Glutamatergic neuron (in vitro differentiated cells): ENCODE measurements around the gene CBX4. TPM values are rescaled to one million over a fixed set of nuclear protein-coding genes. Genes with fewer than 3 reads are reported as not detected.

Experiments
- DNase-seq: peaks from one replicate; pipeline ENCODE4 v3.0.0; 2022
- H3K27ac Mint-ChIP-seq: one replicate; pipeline ENCODE4 v1.8.0; 2020; ENCODE audit warnings: mild to moderate bottlenecking, mixed read lengths, inconsistent platforms; ENCODE audit not compliant: unreplicated experiment
- H3K27me3 Mint-ChIP-seq: one replicate; pipeline ENCODE4 v1.8.0; 2020; ENCODE audit warnings: mild to moderate bottlenecking, moderate library complexity, mixed read lengths, inconsistent platforms; ENCODE audit not compliant: unreplicated experiment
- H3K36me3 Mint-ChIP-seq: one replicate; pipeline ENCODE4 v1.8.0; 2020; ENCODE audit warnings: mild to moderate bottlenecking, mixed read lengths, inconsistent platforms; ENCODE audit not compliant: unreplicated experiment
- H3K4me1 Mint-ChIP-seq: one replicate; pipeline ENCODE4 v1.8.0; 2020; ENCODE audit warnings: mild to moderate bottlenecking, low read depth, mixed read lengths, inconsistent platforms; ENCODE audit not compliant: unreplicated experiment
- H3K4me3 Mint-ChIP-seq: one replicate; pipeline ENCODE4 v1.8.0; 2020; ENCODE audit warnings: mild to moderate bottlenecking, mixed read lengths, inconsistent platforms; ENCODE audit not compliant: unreplicated experiment
- H3K9me3 Mint-ChIP-seq: one replicate; pipeline ENCODE4 v1.8.0; 2020; ENCODE audit warnings: mild to moderate bottlenecking, moderate library complexity, mixed read lengths, inconsistent platforms; ENCODE audit not compliant: unreplicated experiment
- total RNA-seq: library from RNA; stranded (reverse); fragmentation: NEBNext Ultra II Directional; extraction: Animal tissue kit (Norgen Biotek cat#: 25700); gene quantifications from one replicate; pipeline ENCODE4 v1.2.1, GENCODE V29; 2021; ENCODE audit not compliant: unreplicated experiment
- TF ChIP-seq, protein P1 (sequence below): fragments of 200-600 bp; sonication (generic); IDR thresholded peaks from one replicate; pipeline ENCODE4 v1.5.0; 2021; ENCODE audit not compliant: partially characterized antibody, unreplicated experiment

CBX4 gene
- total RNA-seq, 1 donor from 2014 or later, result 19.3 TPM

DNA sequence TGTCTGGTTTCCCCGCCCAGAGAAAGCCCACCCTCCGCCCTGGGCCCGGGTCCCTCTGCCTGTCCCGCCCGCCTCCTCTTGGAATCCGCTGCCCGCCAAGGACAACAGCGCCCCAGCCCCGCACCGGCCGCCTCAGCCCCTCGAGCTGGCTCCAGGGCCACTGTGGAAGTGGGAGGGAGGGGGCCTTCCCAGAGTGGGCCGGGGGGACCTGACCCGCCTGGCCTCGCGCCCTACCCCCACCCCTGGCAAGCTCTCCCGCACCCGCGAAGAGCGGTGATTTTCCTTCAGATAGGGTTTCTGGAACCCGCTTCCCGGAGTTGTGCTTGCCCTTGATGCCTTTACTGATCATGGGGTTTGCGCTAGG lies 40.1 kb downstream of the CBX4 start:
- Mint-ChIP-seq H3K36me3 (no peaks in the 10 kb centered on the region), H3K4me3 (peak overlapping the region; percentile 85), H3K27ac (peak overlapping the region; percentile 2), H3K4me1 (peaks cover 17% of the 10 kb centered on the region), H3K9me3 (peaks cover 15% of the 10 kb centered on the region), H3K27me3 (peaks cover 35% of the 10 kb centered on the region)
- TF ChIP-seq, protein P1, sequence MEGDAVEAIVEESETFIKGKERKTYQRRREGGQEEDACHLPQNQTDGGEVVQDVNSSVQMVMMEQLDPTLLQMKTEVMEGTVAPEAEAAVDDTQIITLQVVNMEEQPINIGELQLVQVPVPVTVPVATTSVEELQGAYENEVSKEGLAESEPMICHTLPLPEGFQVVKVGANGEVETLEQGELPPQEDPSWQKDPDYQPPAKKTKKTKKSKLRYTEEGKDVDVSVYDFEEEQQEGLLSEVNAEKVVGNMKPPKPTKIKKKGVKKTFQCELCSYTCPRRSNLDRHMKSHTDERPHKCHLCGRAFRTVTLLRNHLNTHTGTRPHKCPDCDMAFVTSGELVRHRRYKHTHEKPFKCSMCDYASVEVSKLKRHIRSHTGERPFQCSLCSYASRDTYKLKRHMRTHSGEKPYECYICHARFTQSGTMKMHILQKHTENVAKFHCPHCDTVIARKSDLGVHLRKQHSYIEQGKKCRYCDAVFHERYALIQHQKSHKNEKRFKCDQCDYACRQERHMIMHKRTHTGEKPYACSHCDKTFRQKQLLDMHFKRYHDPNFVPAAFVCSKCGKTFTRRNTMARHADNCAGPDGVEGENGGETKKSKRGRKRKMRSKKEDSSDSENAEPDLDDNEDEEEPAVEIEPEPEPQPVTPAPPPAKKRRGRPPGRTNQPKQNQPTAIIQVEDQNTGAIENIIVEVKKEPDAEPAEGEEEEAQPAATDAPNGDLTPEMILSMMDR, result no peak
- DNase-seq, result peak; percentile 33

DNA sequence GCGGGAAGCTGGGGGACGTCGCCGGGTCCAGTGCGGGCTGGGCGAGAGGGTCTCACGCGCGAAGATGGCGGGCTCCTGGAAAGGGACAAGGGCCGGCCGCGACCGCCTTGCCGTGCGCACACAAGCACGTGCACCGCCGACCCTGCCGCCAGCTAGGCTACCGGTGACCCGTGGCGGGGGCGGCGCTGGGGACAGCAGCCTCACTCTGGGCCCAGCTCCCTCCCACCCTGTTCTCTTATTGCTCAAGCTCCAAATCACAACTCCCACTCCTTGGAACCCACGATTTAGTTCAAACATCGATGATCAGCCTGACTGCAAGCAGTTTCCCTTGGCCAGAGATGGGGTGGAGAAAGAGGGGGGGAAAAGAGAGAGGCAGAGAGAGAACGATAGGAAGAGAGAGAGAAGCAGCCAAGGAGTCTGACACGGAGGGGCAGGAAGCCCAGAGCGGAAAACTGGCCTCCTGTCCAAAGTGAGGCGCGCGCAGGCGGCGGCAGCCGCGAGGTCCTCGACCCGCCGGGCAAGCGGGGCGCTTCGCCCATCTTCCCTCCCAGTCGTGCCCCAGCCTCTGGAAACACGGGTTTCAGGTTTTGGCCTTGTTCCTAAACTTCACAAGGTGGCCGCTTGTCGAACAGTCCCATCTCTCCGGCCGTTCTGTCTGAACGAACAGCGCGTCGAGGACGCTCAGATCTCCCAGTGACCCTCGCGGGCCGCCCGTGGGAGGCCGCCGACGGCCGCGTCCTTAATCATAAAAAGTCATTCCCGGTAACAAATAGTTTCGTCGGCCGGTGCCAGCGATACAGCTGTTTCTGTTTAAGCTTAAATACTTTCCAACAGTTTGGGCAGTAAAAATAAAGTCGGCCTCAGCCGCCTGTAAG lies 40.7 kb downstream of the CBX4 start:
- Mint-ChIP-seq H3K27me3 (peaks cover 36% of the 10 kb centered on the region), H3K36me3 (peaks cover 3% of the 10 kb centered on the region), H3K27ac (peak overlapping the region; percentile 19), H3K4me1 (peaks cover 21% of the 10 kb centered on the region), H3K4me3 (peak overlapping the region; percentile 63), H3K9me3 (peaks cover 18% of the 10 kb centered on the region)
- DNase-seq, result peak; percentile 42
- TF ChIP-seq, protein P1, result no peak

- peak; percentile 70 for DNase-seq
- peaks cover 4% of the 10 kb centered on the region for H3K36me3 Mint-ChIP-seq
- peaks cover 22% of the 10 kb centered on the region for H3K4me1 Mint-ChIP-seq
- TF ChIP-seq, protein P1, result no peak
- H3K27me3 Mint-ChIP-seq, result peaks cover 37% of the 10 kb centered on the region
- no peak overlapping the region for H3K27ac Mint-ChIP-seq
- no peak overlapping the region for H3K4me3 Mint-ChIP-seq
- peaks cover 18% of the 10 kb centered on the region for H3K9me3 Mint-ChIP-seq
Measured at GRCh38 chr17:79797492-79798298, 41.5 kb downstream of the CBX4 start.

GRCh38 chr17:79796763-79797491 lies 42.3 kb downstream of the CBX4 start, which contains the start of gene CBX8:
CBX8 (minus strand) TSS chr17:79797077; CDS start chr17:79796998, 79 bp downstream.
- H3K36me3 Mint-ChIP-seq, result peaks cover 4% of the 10 kb centered on the region
- peaks cover 34% of the 10 kb centered on the region for H3K27me3 Mint-ChIP-seq
- peak within 1 kb of the TSS; percentile 48 for H3K27ac Mint-ChIP-seq
- peaks cover 18% of the 10 kb centered on the region for H3K9me3 Mint-ChIP-seq
- peak; percentile 100 for DNase-seq
- H3K4me1 Mint-ChIP-seq, result peaks cover 25% of the 10 kb centered on the region
- H3K4me3 Mint-ChIP-seq, result peak within 1 kb of the TSS; percentile 89
- TF ChIP-seq, protein P1, result no peak
